Measurements from ENCODE around the gene PNPLA2. TPM values are rescaled to one million over a fixed set of nuclear protein-coding genes. Genes with fewer than 3 reads are reported as not detected.

PNPLA2 gene
- total RNA-seq, 4 donors from 2014 or later: 16.9 to 96.2 (median 37.1) TPM

GRCh38 chr11:834371-835316, 15.9 kb downstream of the PNPLA2 start:
- DNase-seq: peak; percentile 76 to 78

GRCh38 chr11:836274-836673, 17.6 kb downstream of the PNPLA2 start:
- Histone ChIP-seq H3K4me3 (no peak overlapping the region), H3K9me3 (no peaks in the 10 kb centered on the region), H3K27ac (no peak overlapping the region), H3K4me1 (peaks cover 4 to 40% of the 10 kb centered on the region in 2 donors), H3K36me3 (no peaks in the 10 kb centered on the region), H3K27me3 (no peaks in the 10 kb centered on the region)
- intact Hi-C loops (cut with DNase I; ENCODE audit: low total_unique reads): no loop called here
- no peak for TF ChIP-seq POLR2A (IDR thresholded peaks at IDR 0.05)
- TF ChIP-seq CTCF (IDR thresholded peaks at IDR 0.05): no peak
- no peak for DNase-seq

More at GRCh38 chr11:834371-835316, 15.9 kb downstream of the PNPLA2 start:
- no peaks in the 10 kb centered on the region for H3K36me3 ChIP-seq
- no peaks in the 10 kb centered on the region for H3K9me3 ChIP-seq
- peaks cover 0 to 10% of the 10 kb centered on the region in 2 donors for H3K27me3 ChIP-seq
- H3K4me3 ChIP-seq: peak overlapping the region; percentile 61 to 64
- peak overlapping the region; percentile 81 to 82 for H3K27ac ChIP-seq
- TF ChIP-seq CTCF (IDR thresholded peaks at IDR 0.05) (peak in 2 of 4 experiments; percentile 1 to 10), POLR2A (IDR thresholded peaks at IDR 0.05) (peak in 1 of 2 donors; percentile 61)
- intact Hi-C loops (cut with DNase I; ENCODE audit: low total_unique reads): no loop called here
- H3K4me1 ChIP-seq: peaks cover 0 to 47% of the 10 kb centered on the region in 2 donors

GRCh38 chr11:836700-837099, 18.0 kb downstream of the PNPLA2 start:
- no peaks in the 10 kb centered on the region for H3K27me3 ChIP-seq
- H3K36me3 ChIP-seq: no peaks in the 10 kb centered on the region
- TF ChIP-seq POLR2A (IDR thresholded peaks at IDR 0.05) (no peak), CTCF (IDR thresholded peaks at IDR 0.05) (no peak)
- H3K4me1 ChIP-seq: peaks cover 7 to 42% of the 10 kb centered on the region in 2 donors
- H3K27ac ChIP-seq: no peak overlapping the region
- intact Hi-C loops (cut with DNase I; ENCODE audit: low total_unique reads): no loop called here
- no peaks in the 10 kb centered on the region for H3K9me3 ChIP-seq
- no peak overlapping the region for H3K4me3 ChIP-seq
- DNase-seq: no peak

- no peaks in the 10 kb centered on the region for H3K36me3 ChIP-seq
- H3K4me1 ChIP-seq: peaks cover 7 to 35% of the 10 kb centered on the region in 2 donors
- no peak for DNase-seq
- H3K27me3 ChIP-seq: no peaks in the 10 kb centered on the region
- intact Hi-C loops (cut with DNase I; ENCODE audit: low total_unique reads): no loop called here
- no peak overlapping the region for H3K4me3 ChIP-seq
- H3K9me3 ChIP-seq: no peaks in the 10 kb centered on the region
- no peak for TF ChIP-seq POLR2A (IDR thresholded peaks at IDR 0.05)
- TF ChIP-seq CTCF (IDR thresholded peaks at IDR 0.05): no peak
- H3K27ac ChIP-seq: no peak overlapping the region
These were observed 18.7 kb downstream of the PNPLA2 start for GRCh38 chr11:837189-837989.

GRCh38 chr11:837990-838307, 19.2 kb downstream of the PNPLA2 start:
- intact Hi-C loops (cut with DNase I; ENCODE audit: low total_unique reads): no loop called here
- TF ChIP-seq POLR2A (IDR thresholded peaks at IDR 0.05) (no peak), CTCF (IDR thresholded peaks at IDR 0.05) (no peak)
- Histone ChIP-seq H3K9me3 (no peaks in the 10 kb centered on the region), H3K4me1 (peaks cover 7 to 33% of the 10 kb centered on the region in 2 donors), H3K27ac (no peak overlapping the region), H3K27me3 (no peaks in the 10 kb centered on the region), H3K4me3 (no peak overlapping the region), H3K36me3 (no peaks in the 10 kb centered on the region)
- DNase-seq: no peak

Data from uterus (tissue), 4 donors.